RWPE1 (cell line): Measurements from ENCODE around the gene BMPER.

Experiments
- CTCF ChIA-PET: fragments of 350-600 bp; sonication (Branson Sonifier 250); formaldehyde crosslinking; extraction: SDS; loops from one replicate; lab custom pipeline; 2021; lab: Yijun Ruan, JAX
- POLR2A ChIA-PET: fragments of 400-600 bp; formaldehyde crosslinking; extraction: SDS; loops from one replicate; lab custom pipeline; 2020; ENCODE audit warnings: antibody characterized with exemption; ENCODE audit not compliant: low non-redundant PET; lab: Yijun Ruan, JAX
- DNase-seq: peaks from one replicate; pipeline ENCODE4 v3.0.0; 2012; ENCODE audit warnings: low spot score
- H3K27ac ChIP-seq: fragments of 450-650 bp; 2 replicates; pipeline ENCODE4 v1.5.1; 2017
- TF ChIP-seq, protein P1 (sequence below): fragments of 450-650 bp; conservative IDR thresholded peaks from 2 replicates; pipeline ENCODE4 v1.5.1; 2017; ENCODE audit warnings: low read depth, mild to moderate bottlenecking

Gene BMPER

DNA sequence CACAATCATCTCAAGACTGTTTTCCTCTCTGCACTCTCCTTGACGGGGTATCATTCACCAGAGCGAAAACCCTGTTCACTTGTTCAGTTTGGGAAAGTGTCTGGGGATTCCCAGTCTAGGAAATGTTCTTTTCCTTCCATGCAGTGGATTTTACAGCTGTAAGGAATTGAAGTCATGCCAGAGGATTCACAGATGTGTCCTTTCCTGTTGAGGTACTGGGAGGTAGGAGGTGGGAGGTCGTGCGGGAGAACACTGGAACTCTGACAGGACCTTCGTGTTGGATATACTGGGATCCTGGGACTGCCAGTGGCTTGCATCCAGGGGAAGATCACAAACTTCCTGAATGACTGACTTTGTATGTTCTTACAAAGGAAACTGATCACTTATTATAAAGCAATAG lies 185.5 kb downstream of the BMPER start:
- CTCF ChIA-PET: interaction anchor here (0.6 to 1.2 kb wide), 5 partner anchors 129 to 820 kb away, joined by 3 read pairs; no protein-coding TSS in a partner anchor

DNA sequence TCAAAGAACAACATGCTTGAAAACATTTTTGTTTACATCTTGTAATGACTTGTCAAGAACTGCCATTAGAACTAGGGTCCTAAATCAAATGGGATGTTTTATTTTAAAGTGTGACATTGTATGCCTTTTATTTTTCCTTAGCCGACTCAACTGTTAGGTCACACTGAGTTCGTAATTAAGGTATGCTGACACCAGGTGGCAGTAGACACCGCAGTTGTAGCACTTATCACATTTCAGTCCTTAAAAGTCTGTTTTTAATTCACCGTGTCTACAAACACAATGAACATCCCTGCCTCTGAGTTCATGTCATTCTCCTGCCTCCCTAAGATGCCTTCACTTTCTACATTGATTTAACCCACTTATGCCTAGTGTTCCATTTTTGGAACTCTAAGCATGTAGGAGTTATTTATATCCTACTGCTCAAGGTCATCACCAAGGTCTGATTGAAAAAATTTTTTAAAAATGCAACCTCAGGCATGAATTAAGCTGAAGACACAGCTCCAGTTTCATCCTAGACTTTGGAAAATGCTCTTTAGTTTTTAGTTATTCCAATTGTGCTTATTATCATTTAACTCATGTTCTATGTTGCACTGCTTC lies 186.1 kb downstream of the BMPER start:
- H3K27ac ChIP-seq: no peak overlapping the region
- ChIA-PET CTCF (interaction anchor here (0.6 to 1.2 kb wide), 5 partner anchors 129 to 821 kb away, joined by 3 read pairs; no protein-coding TSS in a partner anchor), POLR2A (no interaction called here)
- peak; percentile 37 for DNase-seq
- TF ChIP-seq, protein P1, sequence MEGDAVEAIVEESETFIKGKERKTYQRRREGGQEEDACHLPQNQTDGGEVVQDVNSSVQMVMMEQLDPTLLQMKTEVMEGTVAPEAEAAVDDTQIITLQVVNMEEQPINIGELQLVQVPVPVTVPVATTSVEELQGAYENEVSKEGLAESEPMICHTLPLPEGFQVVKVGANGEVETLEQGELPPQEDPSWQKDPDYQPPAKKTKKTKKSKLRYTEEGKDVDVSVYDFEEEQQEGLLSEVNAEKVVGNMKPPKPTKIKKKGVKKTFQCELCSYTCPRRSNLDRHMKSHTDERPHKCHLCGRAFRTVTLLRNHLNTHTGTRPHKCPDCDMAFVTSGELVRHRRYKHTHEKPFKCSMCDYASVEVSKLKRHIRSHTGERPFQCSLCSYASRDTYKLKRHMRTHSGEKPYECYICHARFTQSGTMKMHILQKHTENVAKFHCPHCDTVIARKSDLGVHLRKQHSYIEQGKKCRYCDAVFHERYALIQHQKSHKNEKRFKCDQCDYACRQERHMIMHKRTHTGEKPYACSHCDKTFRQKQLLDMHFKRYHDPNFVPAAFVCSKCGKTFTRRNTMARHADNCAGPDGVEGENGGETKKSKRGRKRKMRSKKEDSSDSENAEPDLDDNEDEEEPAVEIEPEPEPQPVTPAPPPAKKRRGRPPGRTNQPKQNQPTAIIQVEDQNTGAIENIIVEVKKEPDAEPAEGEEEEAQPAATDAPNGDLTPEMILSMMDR: 0 out of 2 replicates have a peak, but pooled peaks have one; percentile 26

More for the DNA sequence above, 185.5 kb downstream of the BMPER start:
- POLR2A ChIA-PET: no interaction called here
- H3K27ac ChIP-seq: no peak overlapping the region
- TF ChIP-seq, protein P1: no peak
- DNase-seq: no peak

DNA sequence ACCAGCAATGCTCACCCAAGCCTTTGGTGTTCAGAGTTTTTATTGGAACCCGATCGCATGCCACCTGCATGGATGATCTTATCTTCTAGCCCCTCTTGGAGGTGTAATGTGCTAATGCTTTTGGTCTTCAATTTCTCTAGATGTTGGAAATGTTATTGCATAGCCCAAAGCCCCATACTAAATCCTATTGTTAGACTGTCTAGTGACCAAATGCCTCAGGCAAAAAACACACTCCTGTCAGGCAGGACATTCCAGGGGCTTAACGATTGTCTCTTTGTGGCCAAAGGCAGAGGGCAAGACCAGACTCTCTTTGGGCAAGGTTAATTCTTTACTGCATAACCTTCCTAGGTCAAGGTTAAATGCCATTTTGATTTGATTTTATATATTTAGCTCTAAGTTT lies 187.9 kb downstream of the BMPER start:
- POLR2A ChIA-PET: no interaction called here
- CTCF ChIA-PET: no interaction called here
- no peak overlapping the region for H3K27ac ChIP-seq
- no peak for DNase-seq
- TF ChIP-seq, protein P1: no peak

DNA sequence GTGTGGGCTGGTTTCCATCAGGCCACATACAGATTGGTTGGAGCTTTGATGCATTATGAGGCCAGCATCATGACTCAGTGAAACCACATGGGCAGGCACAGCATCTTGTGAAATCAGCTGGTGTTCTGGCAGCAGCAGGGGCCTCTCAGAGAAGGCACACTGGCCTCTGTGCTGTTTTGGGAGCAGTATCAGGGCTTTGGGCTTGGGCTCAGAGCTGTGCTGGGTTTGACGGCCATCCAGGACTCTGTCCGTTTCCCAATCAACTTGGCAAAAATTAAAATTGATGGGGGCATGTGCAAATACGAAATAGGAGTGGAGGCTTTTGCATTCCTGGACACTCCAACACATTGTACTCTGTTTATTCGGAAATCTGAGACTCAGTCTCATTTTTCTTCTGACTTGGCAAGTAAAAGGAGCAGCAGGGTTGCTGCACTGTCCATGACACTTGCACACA lies 190.9 kb downstream of the BMPER start:
- ChIA-PET CTCF (no interaction called here), POLR2A (no interaction called here)
- no peak for DNase-seq
- TF ChIP-seq, protein P1: no peak
- peak overlapping the region; percentile 9; the same call in 1 of the 2 replicates for H3K27ac ChIP-seq

DNA sequence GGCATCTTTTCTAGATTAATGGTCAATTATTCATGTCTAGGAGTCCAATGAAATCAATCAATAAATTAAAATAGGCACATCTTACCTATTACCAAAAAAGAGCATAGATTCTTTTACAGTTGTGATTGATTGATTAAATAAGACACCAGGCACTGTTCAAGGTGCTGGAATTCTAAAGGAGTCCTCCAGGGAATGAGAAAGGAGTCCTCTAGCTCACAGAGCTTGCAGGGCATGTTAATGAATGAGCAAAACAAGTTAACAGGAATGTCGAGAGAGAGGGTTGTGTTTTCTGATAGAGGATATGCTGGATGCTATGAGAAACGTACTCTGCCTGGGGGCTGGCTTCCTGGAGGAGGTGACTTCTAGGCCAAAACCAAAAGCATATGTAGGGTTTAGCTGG lies 191.4 kb downstream of the BMPER start:
- POLR2A ChIA-PET: no interaction called here
- DNase-seq: no peak
- TF ChIP-seq, protein P1: no peak
- H3K27ac ChIP-seq: no peak overlapping the region
- CTCF ChIA-PET: no interaction called here

DNA sequence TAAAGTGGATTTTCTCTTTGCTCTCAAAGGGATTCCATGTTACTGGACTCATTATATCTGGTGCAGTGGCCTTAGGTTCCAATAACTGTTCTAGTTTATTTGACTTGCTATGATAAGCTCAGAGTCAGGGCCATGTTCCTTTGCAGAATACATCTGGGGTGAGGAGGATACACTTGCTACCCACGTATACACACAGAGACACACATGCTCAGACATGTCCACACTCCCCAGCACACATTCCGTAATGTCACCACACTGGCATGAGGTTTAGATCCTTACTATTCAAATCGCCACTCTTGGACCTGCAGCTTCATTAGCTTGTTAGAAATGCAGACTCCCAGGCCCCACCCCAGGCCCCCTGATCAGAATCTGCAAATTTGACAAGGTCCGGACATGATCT lies 195.3 kb downstream of the BMPER start:
- POLR2A ChIA-PET: no interaction called here

More for the DNA sequence above, 195.3 kb downstream of the BMPER start:
- no peak for DNase-seq
- H3K27ac ChIP-seq: no peak overlapping the region
- CTCF ChIA-PET: no interaction called here
- TF ChIP-seq, protein P1: no peak
